Spleen (tissue), 7 donors: ENCODE measurements around the gene BPIFB2.

Experiments used
- CTCF ChIP-seq, 11 experiments: fragments of 200-600 bp in 7 of 11; fragments of 450-650 bp in 4 of 11; sonication (generic) in 4 of 11; IDR thresholded peaks in 8 of 11; conservative IDR thresholded peaks in 3 of 11; 1 replicate in 7 of 11; 2 replicates in 4 of 11; pipeline versions ENCODE4 v1.4.0 to v1.8.0; 2016 to 2021; ENCODE audit warnings: antibody characterized with exemption in 11 of 11, inconsistent platforms in 4 of 11, mild to moderate bottlenecking in 1 of 11
- POLR2A ChIP-seq, 3 donors: fragments of 450-650 bp; IDR thresholded peaks; one replicate each; pipeline ENCODE4 v1.5.1; 2017; ENCODE audit warnings: antibody characterized with exemption in 3 of 3, mild to moderate bottlenecking in 1 of 3
- POLR2AphosphoS5 ChIP-seq, 3 donors: sonication (generic); formaldehyde crosslinking; IDR thresholded peaks; one replicate each; pipeline ENCODE4 v1.5.1; 2017; ENCODE audit warnings: antibody characterized with exemption in 3 of 3
- donor health status: DM: no; HTN: no; CAD: no; lungs with moderate emphysema.
- donor health status: DM: no; HTN: no; CAD: no.
- donor health status: DM: no; HTN: no; CAD: no.

- TF ChIP-seq CTCF (IDR thresholded peaks at IDR 0.05 in 8 of 11, conservative IDR thresholded peaks at IDR 0.05 in 3 of 11) (no peak), POLR2A (IDR thresholded peaks at IDR 0.05) (no peak), POLR2AphosphoS5 (IDR thresholded peaks at IDR 0.05) (no peak)
Observed at GRCh38 chr20:33010133-33010504, 2.6 kb downstream of the BPIFB2 start.
